Activated naive CD8-positive, alpha-beta T cell treated with anti-CD3 and anti-CD28 coated beads, Interleukin-2, amount 10 ng/mL, durations not matched to agents 7 days and 5 days (primary cell): ENCODE results near the gene CDKAL1. TPM values are rescaled to one million over a fixed set of nuclear protein-coding genes. Genes with fewer than 3 reads are reported as not detected.
"Not testable (repeated sequence)": the region's sequence is repeated elsewhere in the genome, so short reads cannot be mapped to it uniquely, and the experiment has no call there.

Source experiments
- ATAC-seq: fragments of 150-1000 bp; cut with Tn5 transposase; one replicate; pipeline ENCODE4 v1.10.0; 2021; ENCODE audit warnings: low read depth, moderate library complexity
- POLR2A ChIA-PET: fragments of 350-600 bp; sonication (Branson Sonifier 250); formaldehyde crosslinking; loops from one replicate; lab custom pipeline; 2021; ENCODE audit warnings: antibody characterized with exemption; lab: Charles Lee
- DNase-seq: peaks from one replicate; pipeline ENCODE4 v3.0.0; 2021
- H3K27ac Mint-ChIP-seq: one replicate; pipeline ENCODE4 v1.8.0; 2022; ENCODE audit warnings: mild to moderate bottlenecking, mixed read lengths
- H3K27me3 Mint-ChIP-seq: one replicate; pipeline ENCODE4 v1.8.0; 2022; ENCODE audit warnings: mild to moderate bottlenecking, moderate library complexity, mixed read lengths
- H3K36me3 Mint-ChIP-seq: one replicate; pipeline ENCODE4 v1.8.0; 2021; ENCODE audit warnings: mild to moderate bottlenecking, mixed read lengths
- H3K4me1 Mint-ChIP-seq: one replicate; pipeline ENCODE4 v1.8.0; 2021; ENCODE audit warnings: mixed read lengths
- H3K4me3 Mint-ChIP-seq: one replicate; pipeline ENCODE4 v1.8.0; 2022; ENCODE audit warnings: mild to moderate bottlenecking, moderate library complexity, mixed read lengths
- H3K9me3 Mint-ChIP-seq: one replicate; pipeline ENCODE4 v1.8.0; 2021; ENCODE audit warnings: mixed read lengths
- total RNA-seq, 2 experiments: library from RNA; stranded (reverse); gene quantifications; one replicate each; pipeline ENCODE4 v1.2.3, GENCODE V29; 2021

Gene CDKAL1
- total RNA-seq, 2 experiments from 2014 or later, result 22.7 to 24.4 TPM

- peaks cover 13% of the 10 kb centered on the region for H3K36me3 Mint-ChIP-seq
- ATAC-seq (no peak), DNase-seq (no peak)
- no peak overlapping the region for H3K4me3 Mint-ChIP-seq
- POLR2A ChIA-PET, result no interaction called here
- H3K27me3 Mint-ChIP-seq, result no peaks in the 10 kb centered on the region
- H3K27ac Mint-ChIP-seq, result no peak overlapping the region
- peaks cover 23% of the 10 kb centered on the region for H3K4me1 Mint-ChIP-seq
- H3K9me3 Mint-ChIP-seq, result no peaks in the 10 kb centered on the region
Measured at GRCh38 chr6:20706939-20707485, 172.8 kb downstream of the CDKAL1 start.

GRCh38 chr6:20707870-20708269 lies 173.6 kb downstream of the CDKAL1 start:
- POLR2A ChIA-PET, result no interaction called here
- ATAC-seq, result no peak
- H3K36me3 Mint-ChIP-seq, result peaks cover 12% of the 10 kb centered on the region
- H3K27ac Mint-ChIP-seq, result no peak overlapping the region
- H3K27me3 Mint-ChIP-seq, result no peaks in the 10 kb centered on the region
- peaks cover 20% of the 10 kb centered on the region for H3K4me1 Mint-ChIP-seq
- no peak overlapping the region for H3K4me3 Mint-ChIP-seq
- H3K9me3 Mint-ChIP-seq, result no peaks in the 10 kb centered on the region
- no peak for DNase-seq

- no peaks in the 10 kb centered on the region for H3K27me3 Mint-ChIP-seq
- H3K36me3 Mint-ChIP-seq, result peaks cover 12% of the 10 kb centered on the region
- POLR2A ChIA-PET, result no interaction called here
- peak overlapping the region; percentile 26 for H3K27ac Mint-ChIP-seq
- peak overlapping the region; percentile 23 for H3K4me3 Mint-ChIP-seq
- no peak for ATAC-seq
- no peak for DNase-seq
- peaks cover 20% of the 10 kb centered on the region for H3K4me1 Mint-ChIP-seq
- H3K9me3 Mint-ChIP-seq, result no peaks in the 10 kb centered on the region
Measured at GRCh38 chr6:20708367-20709124, 174.3 kb downstream of the CDKAL1 start.

GRCh38 chr6:20709451-20709850 lies 175.2 kb downstream of the CDKAL1 start:
- H3K4me3 Mint-ChIP-seq, result no peak overlapping the region
- peaks cover 12% of the 10 kb centered on the region for H3K36me3 Mint-ChIP-seq
- peaks cover 20% of the 10 kb centered on the region for H3K4me1 Mint-ChIP-seq
- DNase-seq, result no peak
- no peak for ATAC-seq
- H3K27me3 Mint-ChIP-seq, result no peaks in the 10 kb centered on the region
- H3K27ac Mint-ChIP-seq, result no peak overlapping the region
- H3K9me3 Mint-ChIP-seq, result no peaks in the 10 kb centered on the region
- POLR2A ChIA-PET, result no interaction called here

GRCh38 chr6:20710341-20710740 lies 176.1 kb downstream of the CDKAL1 start:
- ATAC-seq, result no peak
- H3K9me3 Mint-ChIP-seq, result no peaks in the 10 kb centered on the region
- H3K4me1 Mint-ChIP-seq, result peaks cover 20% of the 10 kb centered on the region
- H3K27ac Mint-ChIP-seq, result no peak overlapping the region
- POLR2A ChIA-PET, result no interaction called here
- no peak for DNase-seq
- peaks cover 12% of the 10 kb centered on the region for H3K36me3 Mint-ChIP-seq
- no peaks in the 10 kb centered on the region for H3K27me3 Mint-ChIP-seq
- H3K4me3 Mint-ChIP-seq, result no peak overlapping the region

GRCh38 chr6:20711518-20711917 lies 177.3 kb downstream of the CDKAL1 start:
- H3K4me1 Mint-ChIP-seq, result peaks cover 20% of the 10 kb centered on the region
- no peak for DNase-seq
- no peak for ATAC-seq
- H3K27me3 Mint-ChIP-seq, result no peaks in the 10 kb centered on the region
- POLR2A ChIA-PET, result no interaction called here
- no peak overlapping the region for H3K27ac Mint-ChIP-seq
- H3K4me3 Mint-ChIP-seq, result no peak overlapping the region
- H3K36me3 Mint-ChIP-seq, result peaks cover 12% of the 10 kb centered on the region
- no peaks in the 10 kb centered on the region for H3K9me3 Mint-ChIP-seq

GRCh38 chr6:20712011-20712410 lies 177.8 kb downstream of the CDKAL1 start:
- POLR2A ChIA-PET, result no interaction called here
- no peaks in the 10 kb centered on the region for H3K9me3 Mint-ChIP-seq
- ATAC-seq, result no peak
- no peak overlapping the region for H3K27ac Mint-ChIP-seq
- H3K36me3 Mint-ChIP-seq, result peaks cover 12% of the 10 kb centered on the region
- peaks cover 20% of the 10 kb centered on the region for H3K4me1 Mint-ChIP-seq
- no peak overlapping the region for H3K4me3 Mint-ChIP-seq
- H3K27me3 Mint-ChIP-seq, result no peaks in the 10 kb centered on the region
- DNase-seq, result no peak

- Mint-ChIP-seq H3K9me3 (no peaks in the 10 kb centered on the region), H3K4me3 (no peak overlapping the region), H3K27me3 (no peaks in the 10 kb centered on the region), H3K27ac (no peak overlapping the region), H3K4me1 (peaks cover 16% of the 10 kb centered on the region), H3K36me3 (peaks cover 11% of the 10 kb centered on the region)
- POLR2A ChIA-PET, result no interaction called here
- ATAC-seq, result no peak
- no peak for DNase-seq
Measured at GRCh38 chr6:20715135-20715806, 181.0 kb downstream of the CDKAL1 start.

- POLR2A ChIA-PET, result no interaction called here
- no peak for DNase-seq
- Mint-ChIP-seq H3K4me1 (peaks cover 15% of the 10 kb centered on the region), H3K27me3 (no peaks in the 10 kb centered on the region), H3K27ac (no peak overlapping the region), H3K36me3 (peaks cover 10% of the 10 kb centered on the region), H3K4me3 (no peak overlapping the region), H3K9me3 (no peaks in the 10 kb centered on the region)
- no peak for ATAC-seq
Measured at GRCh38 chr6:20716865-20717264, 182.6 kb downstream of the CDKAL1 start.

- no peaks in the 10 kb centered on the region for H3K27me3 Mint-ChIP-seq
- POLR2A ChIA-PET, result no interaction called here
- H3K4me1 Mint-ChIP-seq, result peaks cover 19% of the 10 kb centered on the region
- H3K9me3 Mint-ChIP-seq, result no peaks in the 10 kb centered on the region
- ATAC-seq (no peak), DNase-seq (no peak)
- H3K4me3 Mint-ChIP-seq, result no peak overlapping the region
- H3K27ac Mint-ChIP-seq, result no peak overlapping the region
- H3K36me3 Mint-ChIP-seq, result peaks cover 12% of the 10 kb centered on the region
Measured at GRCh38 chr6:20717743-20718142, 183.5 kb downstream of the CDKAL1 start.

- H3K36me3 Mint-ChIP-seq, result peaks cover 21% of the 10 kb centered on the region
- peaks cover 19% of the 10 kb centered on the region for H3K4me1 Mint-ChIP-seq
- H3K4me3 Mint-ChIP-seq, result no peak overlapping the region
- ATAC-seq (no peak), DNase-seq (no peak)
- H3K27ac Mint-ChIP-seq, result no peak overlapping the region
- H3K9me3 Mint-ChIP-seq, result no peaks in the 10 kb centered on the region
- no peaks in the 10 kb centered on the region for H3K27me3 Mint-ChIP-seq
- POLR2A ChIA-PET, result interaction anchor here (0.6 kb wide), 1 partner anchor 16 kb away, joined by 4 read pairs; no protein-coding TSS in a partner anchor
Measured at GRCh38 chr6:20718705-20719653, 184.7 kb downstream of the CDKAL1 start.

- no peak for DNase-seq
- Mint-ChIP-seq H3K27ac (no peak overlapping the region), H3K27me3 (no peaks in the 10 kb centered on the region), H3K4me1 (peaks cover 19% of the 10 kb centered on the region), H3K36me3 (peaks cover 21% of the 10 kb centered on the region), H3K9me3 (no peaks in the 10 kb centered on the region), H3K4me3 (no peak overlapping the region)
- POLR2A ChIA-PET, result no interaction called here
- no peak for ATAC-seq
Measured at GRCh38 chr6:20719980-20720379, 185.7 kb downstream of the CDKAL1 start.

- H3K9me3 Mint-ChIP-seq, DNase-seq, ATAC-seq, POLR2A ChIA-PET, H3K27me3 Mint-ChIP-seq, H3K27ac Mint-ChIP-seq, H3K4me3 Mint-ChIP-seq: not testable (repeated sequence)
- Mint-ChIP-seq H3K4me1 (peaks cover 19% of the 10 kb centered on the region), H3K36me3 (peaks cover 21% of the 10 kb centered on the region)
Measured at GRCh38 chr6:20721121-20721520, 186.9 kb downstream of the CDKAL1 start.
